Measurements from ENCODE around the gene ADAMTS17.
"Not testable (repeated sequence)": the region's sequence is repeated elsewhere in the genome, so short reads cannot be mapped to it uniquely, and the experiment has no call there.

Gene ADAMTS17

GRCh38 chr15:99993681-99994131 lies 348.1 kb downstream of the ADAMTS17 start:
- DNase-seq (ENCODE audit: low read depth) = no peak

- no peak for DNase-seq (ENCODE audit: low read depth)
Measured at GRCh38 chr15:99993262-99993661, 348.5 kb downstream of the ADAMTS17 start.

- DNase-seq (ENCODE audit: low read depth) = no peak
Measured at GRCh38 chr15:99992611-99993231, 349.1 kb downstream of the ADAMTS17 start.

- DNase-seq (ENCODE audit: low read depth) = no peak
Measured at GRCh38 chr15:99989095-99989494, 352.7 kb downstream of the ADAMTS17 start.

GRCh38 chr15:99987701-99988100 lies 354.1 kb downstream of the ADAMTS17 start:
- no peak for DNase-seq (ENCODE audit: low read depth)

- DNase-seq (ENCODE audit: low read depth) = no peak
Measured at GRCh38 chr15:99987119-99987506, 354.7 kb downstream of the ADAMTS17 start.

GRCh38 chr15:99986297-99987118 lies 355.3 kb downstream of the ADAMTS17 start:
- DNase-seq (ENCODE audit: low read depth) = no peak

GRCh38 chr15:99985878-99986277 lies 355.9 kb downstream of the ADAMTS17 start:
- DNase-seq (ENCODE audit: low read depth) = no peak

GRCh38 chr15:99984491-99985243 lies 357.1 kb downstream of the ADAMTS17 start:
- DNase-seq (ENCODE audit: low read depth) = no peak

GRCh38 chr15:99983886-99984286 lies 357.9 kb downstream of the ADAMTS17 start:
- no peak for DNase-seq (ENCODE audit: low read depth)

GRCh38 chr15:99983171-99983885 lies 358.4 kb downstream of the ADAMTS17 start:
- DNase-seq (ENCODE audit: low read depth) = no peak

GRCh38 chr15:99982662-99983061 lies 359.1 kb downstream of the ADAMTS17 start:
- no peak for DNase-seq (ENCODE audit: low read depth)

- DNase-seq (ENCODE audit: low read depth) = no peak
Measured at GRCh38 chr15:99981839-99982658, 359.7 kb downstream of the ADAMTS17 start.

- DNase-seq (ENCODE audit: low read depth) = no peak
Measured at GRCh38 chr15:99981191-99981647, 360.6 kb downstream of the ADAMTS17 start.

- DNase-seq (ENCODE audit: low read depth) = no peak
Measured at GRCh38 chr15:99980752-99981151, 361.0 kb downstream of the ADAMTS17 start.

GRCh38 chr15:99979886-99980285 lies 361.9 kb downstream of the ADAMTS17 start:
- not testable (repeated sequence) for DNase-seq (ENCODE audit: low read depth)

GRCh38 chr15:99979371-99979770 lies 362.4 kb downstream of the ADAMTS17 start:
- DNase-seq (ENCODE audit: low read depth) = no peak

- DNase-seq (ENCODE audit: low read depth) = no peak
Measured at GRCh38 chr15:99978426-99978825, 363.3 kb downstream of the ADAMTS17 start.

GRCh38 chr15:99977929-99978328 lies 363.8 kb downstream of the ADAMTS17 start:
- no peak for DNase-seq (ENCODE audit: low read depth)

- DNase-seq (ENCODE audit: low read depth) = peak; percentile 7
Measured at GRCh38 chr15:99976811-99977271, 364.9 kb downstream of the ADAMTS17 start.

GRCh38 chr15:99976000-99976399 lies 365.8 kb downstream of the ADAMTS17 start:
- no peak for DNase-seq (ENCODE audit: low read depth)

All from iris pigment epithelial cell (primary cell).